GM12872 (cell line): Measurements from ENCODE around the gene PRPF39.

Experiments used
- TF ChIP-seq, protein P1 (sequence below): IDR thresholded peaks from 3 replicates; pipeline ENCODE4 v1.5.1; 2011; ENCODE audit warnings: low read depth, mild to moderate bottlenecking, low read length, moderate library complexity; ENCODE audit not compliant: insufficient read depth

The PRPF39 gene

GRCh38 chr14:45145214-45145613 is 61.3 kb downstream of the PRPF39 start:
- TF ChIP-seq, protein P1, sequence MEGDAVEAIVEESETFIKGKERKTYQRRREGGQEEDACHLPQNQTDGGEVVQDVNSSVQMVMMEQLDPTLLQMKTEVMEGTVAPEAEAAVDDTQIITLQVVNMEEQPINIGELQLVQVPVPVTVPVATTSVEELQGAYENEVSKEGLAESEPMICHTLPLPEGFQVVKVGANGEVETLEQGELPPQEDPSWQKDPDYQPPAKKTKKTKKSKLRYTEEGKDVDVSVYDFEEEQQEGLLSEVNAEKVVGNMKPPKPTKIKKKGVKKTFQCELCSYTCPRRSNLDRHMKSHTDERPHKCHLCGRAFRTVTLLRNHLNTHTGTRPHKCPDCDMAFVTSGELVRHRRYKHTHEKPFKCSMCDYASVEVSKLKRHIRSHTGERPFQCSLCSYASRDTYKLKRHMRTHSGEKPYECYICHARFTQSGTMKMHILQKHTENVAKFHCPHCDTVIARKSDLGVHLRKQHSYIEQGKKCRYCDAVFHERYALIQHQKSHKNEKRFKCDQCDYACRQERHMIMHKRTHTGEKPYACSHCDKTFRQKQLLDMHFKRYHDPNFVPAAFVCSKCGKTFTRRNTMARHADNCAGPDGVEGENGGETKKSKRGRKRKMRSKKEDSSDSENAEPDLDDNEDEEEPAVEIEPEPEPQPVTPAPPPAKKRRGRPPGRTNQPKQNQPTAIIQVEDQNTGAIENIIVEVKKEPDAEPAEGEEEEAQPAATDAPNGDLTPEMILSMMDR = no peak

DNA sequence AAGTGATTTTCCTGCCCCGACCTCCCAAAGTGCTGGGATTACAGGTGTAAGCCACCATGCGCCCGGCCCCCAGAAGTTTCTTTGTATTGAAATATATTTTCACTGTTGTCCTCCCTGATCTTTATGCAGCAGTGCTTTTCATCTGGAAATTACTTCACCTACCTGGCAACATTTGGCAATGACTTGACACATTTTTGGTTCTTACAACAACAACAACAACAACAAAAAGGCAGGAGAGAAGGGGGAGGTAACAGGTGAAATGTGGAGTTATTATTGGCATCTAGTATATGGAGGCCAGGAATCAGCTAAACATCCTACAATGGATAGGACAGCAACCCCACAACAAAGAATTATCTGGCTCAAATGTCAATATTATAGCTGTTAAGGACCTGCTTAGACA is 65.7 kb downstream of the PRPF39 start:
- TF ChIP-seq, protein P1 = no peak

- TF ChIP-seq, protein P1 = no peak
Measured at GRCh38 chr14:45150386-45150890, 66.5 kb downstream of the PRPF39 start.

DNA sequence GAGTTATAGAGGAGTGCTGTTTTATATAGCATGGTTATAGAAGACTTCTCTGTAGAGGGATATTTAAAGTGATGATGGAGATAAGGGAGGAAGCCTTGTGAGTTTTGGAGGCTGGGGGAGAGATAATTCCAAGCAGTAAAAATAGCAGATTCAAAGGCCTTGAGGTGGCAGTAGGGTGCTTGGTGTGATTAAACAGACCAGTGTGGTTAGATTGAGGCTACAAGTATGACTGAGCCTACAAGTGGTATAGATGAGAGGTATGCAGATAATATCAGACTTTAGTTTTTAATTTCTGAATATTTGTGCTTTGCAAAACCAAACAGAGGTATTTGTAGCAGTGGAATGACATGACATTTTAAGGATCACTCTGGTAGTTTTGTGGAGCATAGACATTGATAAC is 72.2 kb downstream of the PRPF39 start:
- TF ChIP-seq, protein P1 = no peak
